ENCODE results near the gene SERPINB10. TPM values are rescaled to one million over a fixed set of nuclear protein-coding genes. Genes with fewer than 3 reads are reported as not detected.

SERPINB10 gene
- total and polyA plus RNA-seq, 8 donors, result 0.10 to 0.58 (median 0.30) TPM; not detected in 1

- ATAC-seq, result peak; percentile 91
- DNase-seq, result no peak
- Histone ChIP-seq H3K27ac (peak overlapping the region in 1 of 2 donors; percentile 28), H3K4me1 (peaks cover 0 to 13% of the 10 kb centered on the region in 2 donors), H3K4me3 (no peak overlapping the region), H3K27me3 (no peaks in the 10 kb centered on the region), H3K9me3 (no peaks in the 10 kb centered on the region), H3K36me3 (no peaks in the 10 kb centered on the region)
- intact Hi-C loops (cut with DNase I), result no loop called here
- TF ChIP-seq CTCF (IDR thresholded peaks at IDR 0.05), result no peak
Observed at GRCh38 chr18:63882333-63883141, 25.2 kb upstream of the SERPINB10 start.

GRCh38 chr18:63883617-63884016 is 24.1 kb upstream of the SERPINB10 start:
- intact Hi-C loops (cut with DNase I), result no loop called here
- TF ChIP-seq CTCF (IDR thresholded peaks at IDR 0.05), result no peak
- ATAC-seq (no peak), DNase-seq (no peak)
- H3K27ac ChIP-seq, result peak overlapping the region in 1 of 2 donors; percentile 28
- H3K27me3 ChIP-seq, result no peaks in the 10 kb centered on the region
- H3K4me3 ChIP-seq, result no peak overlapping the region
- H3K36me3 ChIP-seq, result no peaks in the 10 kb centered on the region
- H3K4me1 ChIP-seq, result peaks cover 0 to 20% of the 10 kb centered on the region in 2 donors
- H3K9me3 ChIP-seq, result no peaks in the 10 kb centered on the region

- Histone ChIP-seq H3K9me3 (no peaks in the 10 kb centered on the region), H3K27me3 (no peaks in the 10 kb centered on the region), H3K27ac (no peak within 1 kb of the TSS), H3K4me1 (peaks cover 0 to 41% of the 10 kb centered on the region in 2 donors), H3K36me3 (no peaks in the 10 kb centered on the region), H3K4me3 (no peak within 1 kb of the TSS)
- no peak for DNase-seq
- intact Hi-C loops (cut with DNase I), result no loop called here
- no peak for ATAC-seq
- TF ChIP-seq CTCF (IDR thresholded peaks at IDR 0.05), result no peak
Observed at GRCh38 chr18:63887424-63887823, 20.3 kb upstream of the SERPINB10 start, which contains the start of gene SERPINB2. SERPINB2 (plus strand) TSS chr18:63887705; CDS start chr18:63891445, 3,740 bp downstream.

GRCh38 chr18:63888470-63889190 is 19.1 kb upstream of the SERPINB10 start:
- intact Hi-C loops (cut with DNase I), result no loop called here
- H3K27ac ChIP-seq, result peak overlapping the region in 1 of 2 donors; percentile 66
- H3K4me1 ChIP-seq, result peaks cover 0 to 51% of the 10 kb centered on the region in 2 donors
- H3K4me3 ChIP-seq, result no peak overlapping the region
- H3K9me3 ChIP-seq, result no peaks in the 10 kb centered on the region
- no peaks in the 10 kb centered on the region for H3K27me3 ChIP-seq
- no peak for TF ChIP-seq CTCF (IDR thresholded peaks at IDR 0.05)
- ATAC-seq (no peak), DNase-seq (no peak)
- H3K36me3 ChIP-seq, result no peaks in the 10 kb centered on the region

GRCh38 chr18:63889626-63890025 is 18.1 kb upstream of the SERPINB10 start:
- intact Hi-C loops (cut with DNase I), result no loop called here
- no peak for TF ChIP-seq CTCF (IDR thresholded peaks at IDR 0.05)
- no peak overlapping the region for H3K4me3 ChIP-seq
- no peaks in the 10 kb centered on the region for H3K36me3 ChIP-seq
- no peaks in the 10 kb centered on the region for H3K9me3 ChIP-seq
- H3K27me3 ChIP-seq, result no peaks in the 10 kb centered on the region
- ATAC-seq (no peak), DNase-seq (no peak)
- H3K27ac ChIP-seq, result peak overlapping the region in 1 of 2 donors; percentile 66
- H3K4me1 ChIP-seq, result peaks cover 0 to 59% of the 10 kb centered on the region in 2 donors
